Posterior vena cava (tissue), 2 donors: ENCODE data around the gene HCFC1R1. TPM values are rescaled to one million over a fixed set of nuclear protein-coding genes. Genes with fewer than 3 reads are reported as not detected.

Experiments
- total RNA-seq, 2 donors: library from RNA; stranded (reverse); fragmentation: NEBNext Ultra II Directional; extraction: Animal tissue kit (Norgen Biotek cat#: 25700); gene quantifications; one replicate each; pipeline ENCODE4 v1.2.1, GENCODE V29; 2021
- donor health status: DM: yes; HTN: yes; CAD: no.
- donor health status: DM: yes; HTN: yes; CAD: no.

Gene HCFC1R1
- total RNA-seq, 2 donors from 2014 or later, result 63.3 to 104 TPM

Other genes starting within 250 kb of the HCFC1R1 start
- 100 to 1,000 TPM; 182 to 196 TPM for gene ELOB, start 246.7 kb downstream of the HCFC1R1 start, total RNA-seq
- not detected for gene PRSS33, start 236.4 kb downstream of the HCFC1R1 start, total RNA-seq
- not detected for gene PRSS41, start 225.5 kb downstream of the HCFC1R1 start, total RNA-seq
- gene PRSS21, start 206.7 kb downstream of the HCFC1R1 start, total RNA-seq, result not detected
- not detected for gene ZG16B, start 193.6 kb downstream of the HCFC1R1 start, total RNA-seq
- gene PRSS22, start 165.8 kb downstream of the HCFC1R1 start, total RNA-seq, result not detected
- gene FLYWCH2, start 140.7 kb downstream of the HCFC1R1 start, total RNA-seq, result 10 to 100 TPM; 16.0 to 17.6 TPM
- gene FLYWCH1, start 112.0 kb downstream of the HCFC1R1 start, total RNA-seq, result 10 to 100 TPM; 31.0 to 37.7 TPM
- not detected for gene KREMEN2, start 59.7 kb downstream of the HCFC1R1 start, total RNA-seq
- gene PAQR4, start 54.6 kb downstream of the HCFC1R1 start, total RNA-seq, result 1 to 10 TPM; 2.5 to 5.4 TPM
- 1 to 10 TPM in 1 of 2 donors, under 1 TPM in 1; 0.76 to 1.6 TPM for gene PKMYT1, start 43.5 kb downstream of the HCFC1R1 start, total RNA-seq
- not detected for gene CLDN9, start 11.0 kb downstream of the HCFC1R1 start, total RNA-seq
- not detected for gene CLDN6, start 5.8 kb downstream of the HCFC1R1 start, total RNA-seq
- 100 to 1,000 TPM in 1 of 2 donors, 10 to 100 TPM in 1; 67.1 to 156 TPM for gene TNFRSF12A, start 3.6 kb downstream of the HCFC1R1 start, total RNA-seq
- 10 to 100 TPM; 21.6 to 25.7 TPM for gene THOC6, start 93 bp upstream of the HCFC1R1 start, total RNA-seq
- gene BICDL2, start 13.0 kb upstream of the HCFC1R1 start, total RNA-seq, result under 1 TPM in 1 of 2 donors, not detected in 1; 0.10 TPM
- gene MMP25, start 22.6 kb upstream of the HCFC1R1 start, total RNA-seq, result 1 to 10 TPM; 4.7 to 5.6 TPM
- 10 to 100 TPM; 56.8 to 65.4 TPM for gene IL32, start 41.7 kb upstream of the HCFC1R1 start, total RNA-seq
- not detected for gene ZSCAN10, start 75.4 kb upstream of the HCFC1R1 start, total RNA-seq
- gene ZNF205, start 88.6 kb upstream of the HCFC1R1 start, total RNA-seq, result 1 to 10 TPM; 7.6 to 8.3 TPM
- gene ZNF213, start 111.1 kb upstream of the HCFC1R1 start, total RNA-seq, result 10 to 100 TPM in 1 of 2 donors, 1 to 10 TPM in 1; 8.3 to 10.2 TPM
- gene OR1F1, start 164.3 kb upstream of the HCFC1R1 start, total RNA-seq, result not detected
- gene ZNF200, start 211.2 kb upstream of the HCFC1R1 start, total RNA-seq, result 1 to 10 TPM; 5.1 to 6.9 TPM
- gene MEFV, start 232.7 kb upstream of the HCFC1R1 start, total RNA-seq, result 1 to 10 TPM; 1.9 to 4.9 TPM